H1 (cell line): ENCODE data around the gene SETDB2. TPM values are rescaled to one million over a fixed set of nuclear protein-coding genes. Genes with fewer than 3 reads are reported as not detected.

Source experiments
- BRCA1 ChIP-seq: IDR thresholded peaks from 2 replicates; pipeline ENCODE4 v1.6.1; 2012; ENCODE audit warnings: low read depth, low read length, improper control_type of control experiment
- CBX8 ChIP-seq: fragments of 300-800, 300-1000 bp; sonication (generic); IDR thresholded peaks from 2 replicates; pipeline ENCODE4 v1.7.1; 2016; ENCODE audit warnings: low read depth, low read length, borderline replicate concordance
- EP300 ChIP-seq, 2 experiments: IDR thresholded peaks; 1 replicate in 1 of 2; 2 replicates in 1 of 2; pipeline ENCODE4 v1.6.1; 2011 to 2012; ENCODE audit warnings: low read depth in 2 of 2, low read length in 2 of 2, mild to moderate bottlenecking in 2 of 2, borderline replicate concordance in 1 of 2, inconsistent platforms in 1 of 2, moderate library complexity in 1 of 2
- GABPA ChIP-seq: IDR thresholded peaks from 2 replicates; pipeline ENCODE4 v1.6.1; 2011; ENCODE audit warnings: mild to moderate bottlenecking, low read length, moderate library complexity, borderline replicate concordance; ENCODE audit not compliant: insufficient read depth
- MAFK ChIP-seq: IDR thresholded peaks from 2 replicates; pipeline ENCODE4 v1.6.1; 2012; ENCODE audit warnings: low read depth, mild to moderate bottlenecking, improper control_type of control experiment, low read length
- NRF1 ChIP-seq: IDR thresholded peaks from 2 replicates; pipeline ENCODE4 v1.6.1; 2011; ENCODE audit warnings: mild to moderate bottlenecking, low read depth, low read length, improper control_type of control experiment
- polyA plus RNA-seq, 7 experiments: library from polyadenylated mRNA; depleted of rRNA in 3 of 7; stranded (reverse) in 5 of 7; unstranded in 2 of 7; fragments of >200 nt in 5 of 7; fragments of 200-250 nt in 2 of 7; gene quantifications; 1 replicate in 5 of 7; 2 replicates in 1 of 7; 4 replicates in 1 of 7; pipeline versions ENCODE4 v1.2.1 to v1.2.3, GENCODE V29; 2011 to 2013; ENCODE audit warnings: missing spikeins in 2 of 7, mixed read lengths in 2 of 7
- total RNA-seq: library from RNA; stranded (reverse); fragmentation: NEBNext Ultra II Directional; extraction: Animal tissue kit (Norgen Biotek cat#: 25700); gene quantifications from 2 replicates; pipeline ENCODE4 v1.2.1, GENCODE V29; 2021
- TF ChIP-seq, protein P1 (sequence below): fragments of 300-600 bp; sonication (generic); IDR thresholded peaks from 2 replicates; pipeline ENCODE4 v1.7.1; 2012; ENCODE audit warnings: low read length, moderate library complexity, mild to moderate bottlenecking, inconsistent platforms; ENCODE audit not compliant: insufficient replicate concordance

SETDB2 gene
- total and polyA plus RNA-seq, 2 of the 8 experiments (the other 6 are each of a cell fraction or from before 2014, with no cell fraction given) = 1.2 to 6.1 TPM

DNA sequence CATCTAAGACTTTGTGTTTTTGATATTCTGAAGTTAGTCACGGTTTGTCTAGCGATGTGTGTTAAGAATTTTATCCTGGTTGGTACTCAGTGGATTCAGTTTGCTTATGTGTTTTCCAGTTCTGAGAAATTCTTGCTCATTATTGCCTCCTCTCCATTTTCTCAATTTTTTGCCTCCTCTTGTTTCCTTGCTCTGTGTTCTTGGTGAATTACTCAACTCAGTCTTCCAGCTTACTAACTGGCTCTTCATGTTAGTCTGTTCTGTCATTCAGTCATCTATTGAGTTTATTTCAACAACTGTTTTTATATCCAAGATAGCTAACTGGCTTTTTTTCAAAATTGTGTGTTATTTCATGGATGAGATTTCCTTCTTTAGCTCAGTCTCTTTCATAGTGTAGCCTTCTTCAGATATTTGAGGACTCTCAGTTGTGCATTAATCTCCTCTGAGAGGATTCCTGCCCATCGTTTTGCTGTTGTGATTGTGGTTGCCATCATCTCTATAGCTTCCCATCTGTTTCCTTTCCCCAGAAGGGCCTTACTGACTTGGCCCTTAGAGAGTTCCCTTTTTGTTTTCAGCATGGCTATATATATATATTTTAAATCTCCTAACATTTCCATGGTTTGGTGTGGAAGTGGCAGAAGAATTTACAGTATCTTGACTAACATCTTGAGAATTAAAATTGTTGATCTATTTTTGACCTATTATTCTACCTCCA lies 6.2 kb downstream of the SETDB2 start (continued):
- TF ChIP-seq, protein P1, sequence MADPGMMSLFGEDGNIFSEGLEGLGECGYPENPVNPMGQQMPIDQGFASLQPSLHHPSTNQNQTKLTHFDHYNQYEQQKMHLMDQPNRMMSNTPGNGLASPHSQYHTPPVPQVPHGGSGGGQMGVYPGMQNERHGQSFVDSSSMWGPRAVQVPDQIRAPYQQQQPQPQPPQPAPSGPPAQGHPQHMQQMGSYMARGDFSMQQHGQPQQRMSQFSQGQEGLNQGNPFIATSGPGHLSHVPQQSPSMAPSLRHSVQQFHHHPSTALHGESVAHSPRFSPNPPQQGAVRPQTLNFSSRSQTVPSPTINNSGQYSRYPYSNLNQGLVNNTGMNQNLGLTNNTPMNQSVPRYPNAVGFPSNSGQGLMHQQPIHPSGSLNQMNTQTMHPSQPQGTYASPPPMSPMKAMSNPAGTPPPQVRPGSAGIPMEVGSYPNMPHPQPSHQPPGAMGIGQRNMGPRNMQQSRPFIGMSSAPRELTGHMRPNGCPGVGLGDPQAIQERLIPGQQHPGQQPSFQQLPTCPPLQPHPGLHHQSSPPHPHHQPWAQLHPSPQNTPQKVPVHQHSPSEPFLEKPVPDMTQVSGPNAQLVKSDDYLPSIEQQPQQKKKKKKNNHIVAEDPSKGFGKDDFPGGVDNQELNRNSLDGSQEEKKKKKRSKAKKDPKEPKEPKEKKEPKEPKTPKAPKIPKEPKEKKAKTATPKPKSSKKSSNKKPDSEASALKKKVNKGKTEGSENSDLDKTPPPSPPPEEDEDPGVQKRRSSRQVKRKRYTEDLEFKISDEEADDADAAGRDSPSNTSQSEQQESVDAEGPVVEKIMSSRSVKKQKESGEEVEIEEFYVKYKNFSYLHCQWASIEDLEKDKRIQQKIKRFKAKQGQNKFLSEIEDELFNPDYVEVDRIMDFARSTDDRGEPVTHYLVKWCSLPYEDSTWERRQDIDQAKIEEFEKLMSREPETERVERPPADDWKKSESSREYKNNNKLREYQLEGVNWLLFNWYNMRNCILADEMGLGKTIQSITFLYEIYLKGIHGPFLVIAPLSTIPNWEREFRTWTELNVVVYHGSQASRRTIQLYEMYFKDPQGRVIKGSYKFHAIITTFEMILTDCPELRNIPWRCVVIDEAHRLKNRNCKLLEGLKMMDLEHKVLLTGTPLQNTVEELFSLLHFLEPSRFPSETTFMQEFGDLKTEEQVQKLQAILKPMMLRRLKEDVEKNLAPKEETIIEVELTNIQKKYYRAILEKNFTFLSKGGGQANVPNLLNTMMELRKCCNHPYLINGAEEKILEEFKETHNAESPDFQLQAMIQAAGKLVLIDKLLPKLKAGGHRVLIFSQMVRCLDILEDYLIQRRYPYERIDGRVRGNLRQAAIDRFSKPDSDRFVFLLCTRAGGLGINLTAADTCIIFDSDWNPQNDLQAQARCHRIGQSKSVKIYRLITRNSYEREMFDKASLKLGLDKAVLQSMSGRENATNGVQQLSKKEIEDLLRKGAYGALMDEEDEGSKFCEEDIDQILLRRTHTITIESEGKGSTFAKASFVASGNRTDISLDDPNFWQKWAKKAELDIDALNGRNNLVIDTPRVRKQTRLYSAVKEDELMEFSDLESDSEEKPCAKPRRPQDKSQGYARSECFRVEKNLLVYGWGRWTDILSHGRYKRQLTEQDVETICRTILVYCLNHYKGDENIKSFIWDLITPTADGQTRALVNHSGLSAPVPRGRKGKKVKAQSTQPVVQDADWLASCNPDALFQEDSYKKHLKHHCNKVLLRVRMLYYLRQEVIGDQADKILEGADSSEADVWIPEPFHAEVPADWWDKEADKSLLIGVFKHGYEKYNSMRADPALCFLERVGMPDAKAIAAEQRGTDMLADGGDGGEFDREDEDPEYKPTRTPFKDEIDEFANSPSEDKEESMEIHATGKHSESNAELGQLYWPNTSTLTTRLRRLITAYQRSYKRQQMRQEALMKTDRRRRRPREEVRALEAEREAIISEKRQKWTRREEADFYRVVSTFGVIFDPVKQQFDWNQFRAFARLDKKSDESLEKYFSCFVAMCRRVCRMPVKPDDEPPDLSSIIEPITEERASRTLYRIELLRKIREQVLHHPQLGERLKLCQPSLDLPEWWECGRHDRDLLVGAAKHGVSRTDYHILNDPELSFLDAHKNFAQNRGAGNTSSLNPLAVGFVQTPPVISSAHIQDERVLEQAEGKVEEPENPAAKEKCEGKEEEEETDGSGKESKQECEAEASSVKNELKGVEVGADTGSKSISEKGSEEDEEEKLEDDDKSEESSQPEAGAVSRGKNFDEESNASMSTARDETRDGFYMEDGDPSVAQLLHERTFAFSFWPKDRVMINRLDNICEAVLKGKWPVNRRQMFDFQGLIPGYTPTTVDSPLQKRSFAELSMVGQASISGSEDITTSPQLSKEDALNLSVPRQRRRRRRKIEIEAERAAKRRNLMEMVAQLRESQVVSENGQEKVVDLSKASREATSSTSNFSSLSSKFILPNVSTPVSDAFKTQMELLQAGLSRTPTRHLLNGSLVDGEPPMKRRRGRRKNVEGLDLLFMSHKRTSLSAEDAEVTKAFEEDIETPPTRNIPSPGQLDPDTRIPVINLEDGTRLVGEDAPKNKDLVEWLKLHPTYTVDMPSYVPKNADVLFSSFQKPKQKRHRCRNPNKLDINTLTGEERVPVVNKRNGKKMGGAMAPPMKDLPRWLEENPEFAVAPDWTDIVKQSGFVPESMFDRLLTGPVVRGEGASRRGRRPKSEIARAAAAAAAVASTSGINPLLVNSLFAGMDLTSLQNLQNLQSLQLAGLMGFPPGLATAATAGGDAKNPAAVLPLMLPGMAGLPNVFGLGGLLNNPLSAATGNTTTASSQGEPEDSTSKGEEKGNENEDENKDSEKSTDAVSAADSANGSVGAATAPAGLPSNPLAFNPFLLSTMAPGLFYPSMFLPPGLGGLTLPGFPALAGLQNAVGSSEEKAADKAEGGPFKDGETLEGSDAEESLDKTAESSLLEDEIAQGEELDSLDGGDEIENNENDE = no peak
- TF ChIP-seq NRF1 (no peak), CBX8 (no peak), EP300 (IDR thresholded peaks at IDR 0.05; ENCODE audit: borderline replicate concordance in 1 of 2, low read depth in 2 of 2, low read length in 2 of 2) (no peak), MAFK (no peak), GABPA (no peak), BRCA1 (no peak)
